OCI-LY1 (cell line): ENCODE data around the gene RBMS3.
A peak's percentile ranks its signal among the peaks of the same experiment; 100 is the strongest.

Experiments used
- H2AFZ ChIP-seq: fragments of 200-600 bp; sonication (generic), shearing (Covaris generic); 2 replicates; pipeline ENCODE4 v1.6.0; 2014; ENCODE audit warnings: antibody characterized with exemption, mild to moderate bottlenecking, low read length
- H3F3A ChIP-seq: fragments of 200-600 bp; sonication (generic), shearing (Covaris generic); 2 replicates; pipeline ENCODE4 v1.6.0; 2014; ENCODE audit warnings: mild to moderate bottlenecking, antibody characterized with exemption, low read length, moderate library complexity; ENCODE audit not compliant: insufficient read depth
- H3K27ac ChIP-seq: fragments of 200-600 bp; sonication (generic); 2 replicates; pipeline ENCODE4 v1.5.1; 2014; ENCODE audit warnings: low read length, mixed run types, mild to moderate bottlenecking, low read depth; ENCODE audit not compliant: poor library complexity, severe bottlenecking
- H3K27me3 ChIP-seq: fragments of 200-600 bp; sonication (generic); 2 replicates; pipeline ENCODE4 v1.6.0; 2014; ENCODE audit warnings: antibody characterized with exemption, mild to moderate bottlenecking, low read length, moderate library complexity; ENCODE audit not compliant: insufficient read depth
- H3K36me3 ChIP-seq: fragments of 200-600 bp; sonication (generic); 2 replicates; pipeline ENCODE4 v1.6.1; 2014; ENCODE audit warnings: mild to moderate bottlenecking, antibody characterized with exemption, low read length, moderate library complexity, mixed read lengths; ENCODE audit not compliant: insufficient read depth
- H3K4me1 ChIP-seq: fragments of 200-600 bp; sonication (generic); 2 replicates; pipeline ENCODE4 v1.5.1; 2014; ENCODE audit warnings: mild to moderate bottlenecking, low read length, moderate library complexity; ENCODE audit not compliant: insufficient read depth, severe bottlenecking
- H3K4me2 ChIP-seq: fragments of 200-600 bp; sonication (generic), shearing (Covaris generic); 2 replicates; pipeline ENCODE4 v1.6.1; 2014; ENCODE audit warnings: low read length
- H3K4me3 ChIP-seq: fragments of 200-600 bp; sonication (generic); 2 replicates; pipeline ENCODE4 v1.5.1; 2014; ENCODE audit warnings: low read length, low read depth, mild to moderate bottlenecking, mixed read lengths; ENCODE audit not compliant: poor library complexity, severe bottlenecking
- H3K79me2 ChIP-seq: fragments of 200-600 bp; shearing (Covaris generic); 2 replicates; pipeline ENCODE4 v1.6.1; 2016; ENCODE audit warnings: mixed run types, low read length, mixed read lengths; ENCODE audit not compliant: insufficient read depth
- H3K9ac ChIP-seq: fragments of 200-600 bp; sonication (generic), shearing (Covaris generic); 2 replicates; pipeline ENCODE4 v1.6.1; 2014; ENCODE audit warnings: mild to moderate bottlenecking, low read length, mixed read lengths
- H3K9me2 ChIP-seq: fragments of 200-600 bp; sonication (generic), shearing (Covaris generic); 2 replicates; pipeline ENCODE4 v1.6.1; 2014; ENCODE audit warnings: low read depth, mild to moderate bottlenecking, low read length, mixed read lengths
- H3K9me3 ChIP-seq: fragments of 200-600 bp; shearing (Covaris generic); 2 replicates; pipeline ENCODE4 v1.6.1; 2014; ENCODE audit warnings: low read length, mixed read lengths
- H4K20me1 ChIP-seq: fragments of 200-600 bp; sonication (generic), shearing (Covaris generic); 2 replicates; pipeline ENCODE4 v1.6.0; 2016; ENCODE audit warnings: mild to moderate bottlenecking, low read length; ENCODE audit not compliant: insufficient read depth
- CTCF ChIP-seq: fragments of 200-600 bp; sonication (generic), shearing (Covaris generic); IDR thresholded peaks from 2 replicates; pipeline ENCODE4 v1.5.1; 2017; ENCODE audit warnings: mild to moderate bottlenecking, antibody characterized with exemption, low read length, moderate library complexity, mixed read lengths
- EZH2 ChIP-seq: fragments of 200-600 bp; sonication (generic), shearing (Covaris generic); IDR thresholded peaks from 2 replicates; pipeline ENCODE4 v1.8.0; 2017; ENCODE audit warnings: borderline replicate concordance, mixed run types, mild to moderate bottlenecking, antibody characterized with exemption, low read length, moderate library complexity, mixed read lengths

Gene RBMS3

GRCh38 chr3:29275309-29275708 lies 5.6 kb upstream of the RBMS3 start:
- H2AFZ ChIP-seq, result no peak overlapping the region
- no peaks in the 10 kb centered on the region for H3F3A ChIP-seq
- no peaks in the 10 kb centered on the region for H3K9me3 ChIP-seq
- no peak overlapping the region for H3K27ac ChIP-seq
- no peaks in the 10 kb centered on the region for H3K36me3 ChIP-seq
- no peaks in the 10 kb centered on the region for H3K79me2 ChIP-seq
- no peaks in the 10 kb centered on the region for H3K27me3 ChIP-seq
- no peak overlapping the region for H3K4me2 ChIP-seq
- no peaks in the 10 kb centered on the region for H3K9me2 ChIP-seq
- no peak for TF ChIP-seq CTCF
- TF ChIP-seq EZH2, result no peak
- no peak overlapping the region for H3K4me3 ChIP-seq
- peaks cover 46% of the 10 kb centered on the region for H3K4me1 ChIP-seq
- H4K20me1 ChIP-seq, result no peaks in the 10 kb centered on the region
- H3K9ac ChIP-seq, result no peak overlapping the region

- H2AFZ ChIP-seq, result no peak overlapping the region
- peaks cover 46% of the 10 kb centered on the region for H3K4me1 ChIP-seq
- no peaks in the 10 kb centered on the region for H4K20me1 ChIP-seq
- no peak overlapping the region for H3K9ac ChIP-seq
- no peaks in the 10 kb centered on the region for H3K36me3 ChIP-seq
- H3K9me2 ChIP-seq, result no peaks in the 10 kb centered on the region
- H3K27ac ChIP-seq, result peak overlapping the region; percentile 17
- no peaks in the 10 kb centered on the region for H3K27me3 ChIP-seq
- H3K79me2 ChIP-seq, result peaks cover 11% of the 10 kb centered on the region
- no peak for TF ChIP-seq CTCF
- TF ChIP-seq EZH2, result no peak
- no peaks in the 10 kb centered on the region for H3F3A ChIP-seq
- H3K4me3 ChIP-seq, result no peak overlapping the region
- no peak overlapping the region for H3K4me2 ChIP-seq
- H3K9me3 ChIP-seq, result no peaks in the 10 kb centered on the region
Observed at GRCh38 chr3:29277249-29277648, 3.6 kb upstream of the RBMS3 start.

DNA sequence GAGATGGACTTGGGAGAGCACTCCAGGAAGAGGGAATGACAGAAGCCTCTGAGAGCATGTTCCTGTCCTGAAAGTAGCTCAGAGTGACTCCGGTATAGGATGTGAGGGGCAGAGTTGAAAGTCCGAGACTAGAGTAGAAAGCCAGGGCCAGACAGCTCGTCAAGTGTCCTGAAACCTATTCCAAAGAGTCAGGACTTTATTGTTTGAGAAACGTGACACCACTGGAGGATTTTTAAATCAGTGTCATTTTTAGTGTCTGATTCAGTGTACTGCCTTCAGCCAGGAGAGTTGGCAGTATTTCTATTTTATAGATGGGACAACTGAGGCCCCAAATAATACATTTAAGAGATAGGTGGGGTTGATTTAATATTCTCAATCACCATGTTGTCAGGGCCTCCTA lies 1.6 kb upstream of the RBMS3 start:
- Histone ChIP-seq H3F3A (no peaks in the 10 kb centered on the region), H3K9ac (peak overlapping the region; percentile 93), H3K79me2 (peaks cover 31% of the 10 kb centered on the region), H3K4me1 (peaks cover 49% of the 10 kb centered on the region), H3K9me3 (no peaks in the 10 kb centered on the region), H3K36me3 (no peaks in the 10 kb centered on the region), H2AFZ (no peak overlapping the region), H3K27me3 (no peaks in the 10 kb centered on the region), H3K9me2 (no peaks in the 10 kb centered on the region), H3K4me2 (peak overlapping the region; percentile 98), H3K4me3 (peak overlapping the region; percentile 81), H4K20me1 (no peaks in the 10 kb centered on the region), H3K27ac (peak overlapping the region; percentile 91)
- TF ChIP-seq CTCF, result no peak
- TF ChIP-seq EZH2, result no peak
